Measurements from ENCODE around the gene CT55. TPM values are rescaled to one million over a fixed set of nuclear protein-coding genes. Genes with fewer than 3 reads are reported as not detected.

Gene CT55
- total RNA-seq: 0.12 TPM

GRCh38 chrX:135170877-135171519, at the start of gene CT55:
TSS of gene CT55 (minus strand) at chrX:135171398. CDS start at chrX:135171171, 227 bp downstream.

GRCh38 chrX:135120056-135120576, 51.1 kb downstream of the CT55 start, which contains the start of gene ETDB:
TSS of gene ETDB (minus strand) at chrX:135120526. CDS start at chrX:135119261, 1,265 bp downstream.

Other genes with a start within 250 kb of the CT55 start
- gene SMIM10, start 180.4 kb downstream of the CT55 start, total RNA-seq: 4.0 TPM
- gene RTL8B, start 148.9 kb downstream of the CT55 start, total RNA-seq: 8.7 TPM
- 88.0 TPM for gene RTL8C, start 139.0 kb downstream of the CT55 start, total RNA-seq
- 26.8 TPM for gene RTL8A, start 119.3 kb downstream of the CT55 start, total RNA-seq
- 5.8 TPM for gene SMIM10L2B, start 72.7 kb downstream of the CT55 start, total RNA-seq
- not detected for gene ETDB, start 50.9 kb downstream of the CT55 start, total RNA-seq
- gene ETDA, start 80.7 kb upstream of the CT55 start, total RNA-seq: not detected
- not detected for gene ETDC, start 138.1 kb upstream of the CT55 start, total RNA-seq
- gene ZNF75D, start 172.7 kb upstream of the CT55 start, total RNA-seq: 14.1 TPM
- gene ZNF449, start 173.4 kb upstream of the CT55 start, total RNA-seq: 12.5 TPM